ENCODE results near the gene IQCM.
"Not testable (repeated sequence)": the region's sequence is repeated elsewhere in the genome, so short reads cannot be mapped to it uniquely, and the experiment has no call there.

IQCM gene

GRCh38 chr4:149465955-149466354 is 349.7 kb downstream of the IQCM start:
- peak; percentile 23 for DNase-seq (ENCODE audit: low spot score)

GRCh38 chr4:149443537-149443936 is 372.1 kb downstream of the IQCM start:
- DNase-seq (ENCODE audit: low spot score): no peak

- DNase-seq (ENCODE audit: low spot score): peak; percentile 33
Observed at GRCh38 chr4:149441338-149441737, 374.3 kb downstream of the IQCM start.

- DNase-seq (ENCODE audit: low spot score): no peak
Observed at GRCh38 chr4:149426461-149426860, 389.2 kb downstream of the IQCM start.

GRCh38 chr4:149409555-149409962 is 406.1 kb downstream of the IQCM start:
- peak; percentile 13 for DNase-seq (ENCODE audit: low spot score)

GRCh38 chr4:149409146-149409545 is 406.5 kb downstream of the IQCM start:
- DNase-seq (ENCODE audit: low spot score): peak; percentile 76

- no peak for DNase-seq (ENCODE audit: low spot score)
Observed at GRCh38 chr4:149404143-149404542, 411.5 kb downstream of the IQCM start.

- no peak for DNase-seq (ENCODE audit: low spot score)
Observed at GRCh38 chr4:149403081-149403480, 412.6 kb downstream of the IQCM start.

- DNase-seq (ENCODE audit: low spot score): no peak
Observed at GRCh38 chr4:149398993-149399392, 416.6 kb downstream of the IQCM start.

- peak; percentile 52 for DNase-seq (ENCODE audit: low spot score)
Observed at GRCh38 chr4:149370785-149371420, 444.7 kb downstream of the IQCM start.

- no peak for DNase-seq (ENCODE audit: low spot score)
Observed at GRCh38 chr4:149370002-149370401, 445.6 kb downstream of the IQCM start.

GRCh38 chr4:149353241-149353640 is 462.4 kb downstream of the IQCM start:
- no peak for DNase-seq (ENCODE audit: low spot score)

- DNase-seq (ENCODE audit: low spot score): no peak
Observed at GRCh38 chr4:149349541-149349940, 466.1 kb downstream of the IQCM start.

- peak; percentile 3 for DNase-seq (ENCODE audit: low spot score)
Observed at GRCh38 chr4:149347139-149347538, 468.5 kb downstream of the IQCM start.

GRCh38 chr4:149345424-149345823 is 470.2 kb downstream of the IQCM start:
- DNase-seq (ENCODE audit: low spot score): no peak

GRCh38 chr4:149344436-149344835 is 471.2 kb downstream of the IQCM start:
- DNase-seq (ENCODE audit: low spot score): peak; percentile 18

- no peak for DNase-seq (ENCODE audit: low spot score)
Observed at GRCh38 chr4:149343614-149344013, 472.0 kb downstream of the IQCM start.

GRCh38 chr4:149341117-149341516 is 474.5 kb downstream of the IQCM start:
- DNase-seq (ENCODE audit: low spot score): not testable (repeated sequence)

GRCh38 chr4:149328161-149328560 is 487.5 kb downstream of the IQCM start:
- no peak for DNase-seq (ENCODE audit: low spot score)

GRCh38 chr4:149322203-149322602 is 493.4 kb downstream of the IQCM start:
- no peak for DNase-seq (ENCODE audit: low spot score)

- DNase-seq (ENCODE audit: low spot score): no peak
Observed at GRCh38 chr4:149321438-149321837, 494.2 kb downstream of the IQCM start.

- DNase-seq (ENCODE audit: low spot score): peak; percentile 13
Observed at GRCh38 chr4:149311076-149311475, 504.6 kb downstream of the IQCM start.

- DNase-seq (ENCODE audit: low spot score): no peak
Observed at GRCh38 chr4:149306537-149306936, 509.1 kb downstream of the IQCM start.

Data from GM03348 (cell line).